ENCODE results near the gene RBFOX2.

DNA sequence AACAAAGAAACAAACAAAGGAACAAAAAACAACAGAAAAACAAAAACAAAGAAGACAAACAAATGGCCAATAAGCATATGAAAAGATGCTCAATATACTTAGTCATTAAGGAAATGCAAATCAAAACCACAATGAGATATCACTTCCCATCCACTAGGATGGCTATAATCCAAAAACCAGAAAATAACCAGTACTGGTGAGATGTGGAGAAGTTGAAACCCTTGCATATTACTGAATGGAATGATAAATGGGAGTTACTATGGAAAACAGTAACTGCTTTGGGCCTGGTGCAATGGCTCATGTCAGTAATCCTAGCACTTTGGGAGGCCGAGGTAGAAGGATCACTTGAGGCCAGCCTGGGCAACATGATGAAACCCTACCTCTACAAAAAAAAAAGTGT lies 44.9 kb upstream of the RBFOX2 start:
- TF ChIP-seq, protein P1, sequence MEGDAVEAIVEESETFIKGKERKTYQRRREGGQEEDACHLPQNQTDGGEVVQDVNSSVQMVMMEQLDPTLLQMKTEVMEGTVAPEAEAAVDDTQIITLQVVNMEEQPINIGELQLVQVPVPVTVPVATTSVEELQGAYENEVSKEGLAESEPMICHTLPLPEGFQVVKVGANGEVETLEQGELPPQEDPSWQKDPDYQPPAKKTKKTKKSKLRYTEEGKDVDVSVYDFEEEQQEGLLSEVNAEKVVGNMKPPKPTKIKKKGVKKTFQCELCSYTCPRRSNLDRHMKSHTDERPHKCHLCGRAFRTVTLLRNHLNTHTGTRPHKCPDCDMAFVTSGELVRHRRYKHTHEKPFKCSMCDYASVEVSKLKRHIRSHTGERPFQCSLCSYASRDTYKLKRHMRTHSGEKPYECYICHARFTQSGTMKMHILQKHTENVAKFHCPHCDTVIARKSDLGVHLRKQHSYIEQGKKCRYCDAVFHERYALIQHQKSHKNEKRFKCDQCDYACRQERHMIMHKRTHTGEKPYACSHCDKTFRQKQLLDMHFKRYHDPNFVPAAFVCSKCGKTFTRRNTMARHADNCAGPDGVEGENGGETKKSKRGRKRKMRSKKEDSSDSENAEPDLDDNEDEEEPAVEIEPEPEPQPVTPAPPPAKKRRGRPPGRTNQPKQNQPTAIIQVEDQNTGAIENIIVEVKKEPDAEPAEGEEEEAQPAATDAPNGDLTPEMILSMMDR (IDR thresholded peaks at IDR 0.05): no peak
- TF ChIP-seq EZH2 (IDR thresholded peaks at IDR 0.05; ENCODE audit: borderline replicate concordance, insufficient read depth, low read depth, low read length, poor library complexity, severe bottlenecking): no peak

Data from B cell (primary cell).